Measurements from ENCODE around the gene CEACAM4.

DNA sequence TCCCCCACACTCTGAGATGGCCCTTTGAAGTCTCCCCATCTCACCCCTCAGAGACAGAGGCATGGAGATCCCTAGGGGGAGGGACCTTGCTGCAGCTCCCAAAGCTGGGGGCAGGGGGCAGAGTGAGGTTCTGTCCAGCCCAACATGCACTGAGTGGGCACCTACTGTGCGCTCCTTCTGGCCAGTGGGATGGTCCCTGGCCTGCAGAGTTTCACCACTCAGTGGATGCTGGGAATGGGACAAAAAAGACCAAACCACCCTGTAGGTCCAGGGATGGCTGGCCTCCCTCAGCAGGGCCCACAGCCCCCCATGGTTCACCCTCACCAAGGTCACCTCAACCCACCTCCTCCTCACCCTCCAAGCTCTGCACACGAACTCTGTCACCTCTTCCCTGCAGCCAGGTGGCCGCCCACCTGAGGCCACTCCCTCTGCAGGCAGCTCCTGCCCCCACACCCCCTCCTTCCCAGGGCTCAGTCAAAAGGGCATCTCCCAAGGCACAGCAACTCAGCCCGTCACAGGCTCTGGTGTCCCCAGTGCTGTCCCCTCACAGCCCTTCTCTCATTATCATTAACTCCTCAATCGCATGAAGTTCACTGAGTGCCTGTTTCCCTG lies 34.8 kb downstream of the CEACAM4 start:
- no peak for TF ChIP-seq SUZ12 (IDR thresholded peaks at IDR 0.05; ENCODE audit: extremely low read depth, insufficient read depth, insufficient read length)
- no peak for TF ChIP-seq YY1 (IDR thresholded peaks at IDR 0.05; ENCODE audit: insufficient read depth, insufficient read length)
- no peak for TF ChIP-seq ZNF274 (IDR thresholded peaks at IDR 0.05; ENCODE audit: low read depth, low read length)
